HUES64 (cell line): ENCODE data around the gene BDNF.

ENCODE experiments used
- H3K27ac ChIP-seq: 2 replicates; pipeline ENCODE4 v1.7.0; 2013; ENCODE audit warnings: low read depth, low read length, inconsistent platforms
- H3K27me3 ChIP-seq: 2 replicates; pipeline ENCODE4 v1.6.1; 2013; ENCODE audit warnings: mild to moderate bottlenecking, low read length; ENCODE audit not compliant: insufficient read depth
- H3K36me3 ChIP-seq: 2 replicates; pipeline ENCODE4 v1.6.1; 2013; ENCODE audit warnings: mild to moderate bottlenecking, low read length; ENCODE audit not compliant: insufficient read depth
- H3K4me1 ChIP-seq: 2 replicates; pipeline ENCODE4 v1.6.1; 2013; ENCODE audit warnings: mild to moderate bottlenecking, low read length, moderate library complexity; ENCODE audit not compliant: insufficient read depth
- H3K4me3 ChIP-seq: 2 replicates; pipeline ENCODE4 v1.5.1; 2013; ENCODE audit warnings: mild to moderate bottlenecking, low read length, moderate library complexity
- H3K9ac ChIP-seq: 2 replicates; pipeline ENCODE4 v1.6.1; 2013; ENCODE audit warnings: mild to moderate bottlenecking, low read depth, low read length
- H3K9me3 ChIP-seq: 2 replicates; pipeline ENCODE4 v1.6.1; 2013; ENCODE audit warnings: low read depth, low read length; ENCODE audit not compliant: insufficient read depth
- whole genome bisulfite sequencing: fragments of 150-250, 120-280 bp; methylation state at CpG from one replicate; pipeline ENCODE4 v1.1.7; 2013; ENCODE audit warnings: missing lambda C conversion rate; 5-methylcytosine and 5-hydroxymethylcytosine counted together

Gene BDNF

DNA sequence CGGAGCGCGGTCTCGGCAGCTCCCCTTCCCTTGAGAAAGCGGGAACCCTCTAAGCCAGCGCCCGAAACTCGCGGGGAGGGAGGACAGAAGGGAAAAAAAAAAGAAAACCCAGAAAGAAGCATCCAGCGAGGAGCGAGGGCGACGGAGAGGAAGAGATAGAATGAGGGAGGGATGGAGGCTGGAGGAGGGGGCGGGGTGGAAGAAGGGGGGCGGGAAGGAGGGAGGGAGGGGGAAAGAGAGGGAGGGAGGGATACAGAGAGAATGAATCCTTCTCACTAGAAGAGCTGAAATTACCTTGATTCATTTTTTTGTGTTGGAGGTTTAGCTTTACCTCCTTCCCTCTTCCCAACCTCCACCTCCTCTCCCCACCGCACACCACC lies 19.3 kb upstream of the BDNF start:
- Histone ChIP-seq H3K36me3 (no peaks in the 10 kb centered on the region), H3K27me3 (peaks cover 56% of the 10 kb centered on the region), H3K4me3 (peak overlapping the region; percentile 82), H3K9me3 (no peaks in the 10 kb centered on the region), H3K4me1 (peaks cover 24% of the 10 kb centered on the region), H3K9ac (peak overlapping the region; percentile 89), H3K27ac (peak overlapping the region; percentile 98; the same call in 1 of the 2 replicates)
- 1% methylated on average over 11 of the region's 16 CpGs for WGBS

DNA sequence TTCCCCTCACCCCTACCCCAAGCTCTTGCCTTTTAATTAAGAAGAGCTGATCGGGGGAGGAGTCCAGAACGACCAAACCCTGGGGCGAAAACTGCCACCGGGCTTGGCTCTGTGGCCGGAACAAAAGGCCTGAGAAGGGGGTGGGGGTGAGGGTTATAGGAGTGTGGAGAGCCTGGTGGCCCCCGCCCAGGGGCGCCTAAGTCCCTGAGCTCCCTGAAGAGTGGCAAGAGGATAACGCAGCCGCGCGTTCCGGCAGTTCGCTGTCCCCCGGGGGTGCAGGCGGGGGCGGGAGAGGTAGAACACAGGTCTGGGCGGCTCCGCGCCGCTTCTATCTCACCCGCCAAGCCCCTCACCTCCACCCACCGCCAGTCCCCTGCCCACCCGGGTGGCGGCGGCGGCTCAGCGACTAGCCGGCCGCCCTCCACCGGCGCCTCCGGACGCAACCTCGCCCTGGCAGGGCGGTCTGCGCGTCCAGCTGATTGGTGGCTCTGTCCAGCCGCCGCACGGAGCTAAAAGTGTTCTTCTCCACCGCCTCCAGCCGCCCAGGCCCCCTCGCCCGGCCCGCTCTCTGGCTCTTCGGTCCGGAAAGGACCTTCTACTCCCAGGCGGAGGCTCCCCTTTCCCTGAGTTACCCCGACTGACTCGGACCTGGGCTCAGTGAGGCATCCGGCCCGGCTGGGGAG lies 18.7 kb upstream of the BDNF start:
- H3K9ac ChIP-seq = peak overlapping the region; percentile 89
- no peaks in the 10 kb centered on the region for H3K9me3 ChIP-seq
- peak overlapping the region; percentile 98 for H3K27ac ChIP-seq
- H3K4me1 ChIP-seq = peaks cover 24% of the 10 kb centered on the region
- WGBS = under 1% methylated on average over 52 of the region's 52 CpGs
- H3K4me3 ChIP-seq = peak overlapping the region; percentile 82
- peaks cover 51% of the 10 kb centered on the region for H3K27me3 ChIP-seq
- H3K36me3 ChIP-seq = no peaks in the 10 kb centered on the region

DNA sequence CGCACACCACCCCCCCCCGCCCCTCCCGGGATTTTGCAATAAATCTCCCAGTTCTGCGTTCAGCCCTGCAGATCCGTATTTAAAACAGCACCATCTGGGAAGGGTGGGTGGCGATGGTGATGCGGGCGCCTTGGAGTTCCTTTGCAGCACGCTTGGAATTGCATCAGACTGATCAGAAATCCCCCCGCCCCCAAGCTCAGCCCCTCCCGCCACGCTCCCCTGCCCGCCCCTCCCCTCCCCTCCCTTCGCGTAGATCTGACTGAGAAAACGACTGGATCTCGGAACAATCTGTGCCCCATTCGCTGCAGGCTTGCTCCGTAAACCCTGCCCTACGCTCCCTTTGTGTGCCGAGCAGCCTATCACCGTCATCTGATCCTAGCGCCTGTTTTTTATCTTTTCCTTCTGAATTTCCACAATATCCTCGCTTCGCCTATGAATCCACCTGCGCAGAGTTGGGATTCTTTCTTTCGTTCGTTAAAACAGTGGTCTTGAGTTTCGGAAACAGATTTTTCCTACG lies 18.1 kb upstream of the BDNF start:
- Histone ChIP-seq H3K9ac (peak overlapping the region; percentile 89), H3K27ac (peak overlapping the region; percentile 98), H3K4me3 (peak overlapping the region; percentile 82), H3K9me3 (no peaks in the 10 kb centered on the region), H3K4me1 (peaks cover 24% of the 10 kb centered on the region), H3K27me3 (peaks cover 45% of the 10 kb centered on the region), H3K36me3 (no peaks in the 10 kb centered on the region)
- under 1% methylated on average over 25 of the region's 30 CpGs for WGBS

- WGBS = 2% methylated on average over 8 of the region's 8 CpGs
- H3K9me3 ChIP-seq = no peaks in the 10 kb centered on the region
- H3K9ac ChIP-seq = peak overlapping the region; percentile 72
- H3K4me1 ChIP-seq = peaks cover 24% of the 10 kb centered on the region
- no peaks in the 10 kb centered on the region for H3K36me3 ChIP-seq
- peak overlapping the region; percentile 98; the same call in 1 of the 2 replicates for H3K27ac ChIP-seq
- peaks cover 39% of the 10 kb centered on the region for H3K27me3 ChIP-seq
- peak overlapping the region; percentile 82 for H3K4me3 ChIP-seq
Observed at GRCh38 chr11:27717801-27718229, 17.6 kb upstream of the BDNF start.

DNA sequence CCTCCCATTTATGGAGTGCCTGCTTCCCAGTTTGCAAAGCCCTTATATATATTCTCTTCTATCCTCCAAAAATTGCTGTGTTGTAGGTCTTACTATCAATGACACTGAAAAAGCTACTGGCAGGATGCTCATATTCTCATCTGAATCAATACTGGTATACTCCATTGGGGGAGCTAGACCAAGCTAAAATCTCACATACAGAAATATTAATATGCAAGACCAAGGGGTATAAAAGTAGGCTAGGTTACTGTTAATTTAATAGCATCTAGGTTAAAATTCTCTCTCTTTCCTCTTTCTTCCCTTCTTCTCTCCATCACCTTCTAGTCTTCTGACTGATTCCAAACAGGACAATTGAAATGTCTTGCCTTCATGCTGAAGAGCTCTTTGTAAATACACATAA lies 17.1 kb upstream of the BDNF start:
- Histone ChIP-seq H3K36me3 (no peaks in the 10 kb centered on the region), H3K27me3 (peaks cover 34% of the 10 kb centered on the region), H3K4me3 (peak overlapping the region; percentile 82), H3K9me3 (no peaks in the 10 kb centered on the region), H3K27ac (no peak overlapping the region), H3K9ac (no peak overlapping the region), H3K4me1 (peaks cover 24% of the 10 kb centered on the region)

DNA sequence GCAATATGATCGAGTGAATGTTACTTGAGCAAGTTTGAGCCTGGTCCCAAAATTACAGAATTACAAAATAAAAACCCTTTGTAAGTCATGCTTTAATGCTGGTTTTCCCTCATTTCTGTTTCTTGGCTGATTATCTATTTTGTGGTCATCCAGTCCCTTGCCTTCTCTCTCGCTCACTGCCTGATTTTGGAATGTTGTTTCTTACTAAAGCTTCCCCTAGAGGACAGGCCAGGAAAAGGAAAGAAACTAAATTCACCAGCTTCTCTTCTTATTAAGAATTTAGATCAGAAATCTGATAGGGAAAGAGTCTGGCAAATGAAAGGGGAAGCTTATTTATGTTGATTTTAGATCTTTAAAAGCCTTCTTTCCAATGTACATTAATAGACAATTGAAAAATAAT lies 16.6 kb upstream of the BDNF start:
- Histone ChIP-seq H3K27ac (no peak overlapping the region), H3K27me3 (peaks cover 29% of the 10 kb centered on the region), H3K4me3 (no peak overlapping the region), H3K9me3 (no peaks in the 10 kb centered on the region), H3K9ac (no peak overlapping the region), H3K4me1 (peaks cover 24% of the 10 kb centered on the region), H3K36me3 (no peaks in the 10 kb centered on the region)
- WGBS = 94% methylated on average over 2 of the region's 2 CpGs

- WGBS = 93% methylated on average over 2 of the region's 2 CpGs
- no peak overlapping the region for H3K27ac ChIP-seq
- peaks cover 24% of the 10 kb centered on the region for H3K27me3 ChIP-seq
- no peaks in the 10 kb centered on the region for H3K36me3 ChIP-seq
- no peaks in the 10 kb centered on the region for H3K9me3 ChIP-seq
- H3K4me1 ChIP-seq = peaks cover 17% of the 10 kb centered on the region
- H3K4me3 ChIP-seq = no peak overlapping the region
- H3K9ac ChIP-seq = no peak overlapping the region
Observed at GRCh38 chr11:27716216-27716615, 16.0 kb upstream of the BDNF start.

DNA sequence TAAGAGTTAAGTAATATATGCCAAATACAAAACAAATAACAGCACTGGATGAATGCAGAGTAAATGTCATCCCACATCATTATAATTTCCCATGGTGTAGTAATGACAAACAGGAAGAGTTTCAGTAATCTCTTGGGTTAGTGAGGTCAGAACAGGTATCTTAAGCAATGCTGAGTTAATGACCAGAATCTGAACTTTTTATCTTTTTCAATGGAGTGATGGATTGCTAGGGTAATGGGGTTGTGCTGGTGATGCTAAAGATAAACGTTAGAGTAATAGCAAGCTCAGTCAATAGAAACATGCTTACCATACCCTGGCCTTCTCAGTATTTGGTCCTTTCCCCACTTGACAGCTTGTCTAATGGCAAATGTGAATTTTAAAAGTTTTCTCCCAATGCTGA lies 11.5 kb upstream of the BDNF start:
- Histone ChIP-seq H3K9ac (no peak overlapping the region), H3K27ac (no peak overlapping the region), H3K36me3 (no peaks in the 10 kb centered on the region), H3K4me1 (peaks cover 1% of the 10 kb centered on the region; the same call in 1 of the 2 replicates), H3K4me3 (no peak overlapping the region), H3K9me3 (no peaks in the 10 kb centered on the region), H3K27me3 (peaks cover 2% of the 10 kb centered on the region; the same call in 1 of the 2 replicates)
- 50% methylated on average over 1 of the region's 1 CpG for WGBS

DNA sequence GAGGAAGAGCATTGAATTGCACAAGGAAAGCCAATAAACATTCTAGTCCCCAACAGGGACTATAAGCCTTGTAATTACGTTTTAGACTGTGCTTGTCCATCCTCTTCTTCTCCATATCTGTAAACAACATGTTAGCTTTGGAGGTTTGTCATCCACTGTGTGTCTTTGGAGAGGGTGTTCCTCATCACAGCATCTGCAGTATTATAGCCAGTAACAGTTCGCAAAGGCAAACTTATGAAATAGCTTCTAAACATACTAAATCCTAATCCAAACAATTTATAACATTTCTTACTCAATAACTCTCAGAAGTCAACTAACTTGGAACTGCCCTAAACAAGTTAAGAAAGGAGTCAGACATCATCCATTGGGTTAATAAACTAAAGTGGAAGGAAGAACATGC lies 10.3 kb upstream of the BDNF start:
- Histone ChIP-seq H3K27ac (no peak overlapping the region), H3K9ac (no peak overlapping the region), H3K36me3 (no peaks in the 10 kb centered on the region), H3K9me3 (no peaks in the 10 kb centered on the region), H3K4me1 (no peaks in the 10 kb centered on the region), H3K4me3 (no peak overlapping the region), H3K27me3 (peaks cover 2% of the 10 kb centered on the region; the same call in 1 of the 2 replicates)
- 92% methylated on average over 2 of the region's 2 CpGs for WGBS

DNA sequence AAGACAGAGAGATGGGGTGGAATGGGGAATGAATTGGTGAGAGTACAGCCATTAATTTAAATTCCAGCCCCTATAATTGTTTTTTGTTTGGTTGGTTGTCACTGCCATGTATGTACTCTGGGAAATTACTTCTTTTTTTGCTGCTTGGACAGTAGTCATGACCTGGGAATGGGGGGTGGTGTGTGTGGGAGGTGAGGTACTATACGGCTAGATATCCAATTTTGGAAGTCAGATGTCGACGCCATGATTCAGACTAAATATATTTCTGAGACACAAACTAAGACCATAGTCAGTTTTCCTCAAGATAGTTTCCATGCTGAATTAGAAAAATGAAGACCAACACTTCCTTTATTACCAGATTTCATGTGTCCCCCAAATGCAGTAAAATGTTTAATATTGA lies 7.4 kb upstream of the BDNF start:
- H3K27ac ChIP-seq = no peak overlapping the region
- no peaks in the 10 kb centered on the region for H3K9me3 ChIP-seq
- H3K36me3 ChIP-seq = no peaks in the 10 kb centered on the region
- no peak overlapping the region for H3K4me3 ChIP-seq
- H3K4me1 ChIP-seq = peaks cover 10% of the 10 kb centered on the region
- 97% methylated on average over 3 of the region's 3 CpGs for WGBS
- no peak overlapping the region for H3K9ac ChIP-seq
- H3K27me3 ChIP-seq = peaks cover 16% of the 10 kb centered on the region

GRCh38 chr11:27705873-27706820 lies 5.9 kb upstream of the BDNF start:
- H3K27me3 ChIP-seq = peaks cover 30% of the 10 kb centered on the region
- peaks cover 19% of the 10 kb centered on the region for H3K4me1 ChIP-seq
- H3K9me3 ChIP-seq = no peaks in the 10 kb centered on the region
- no peak overlapping the region for H3K27ac ChIP-seq
- H3K9ac ChIP-seq = no peak overlapping the region
- 37% methylated on average over 5 of the region's 5 CpGs for WGBS
- no peak overlapping the region for H3K4me3 ChIP-seq
- H3K36me3 ChIP-seq = no peaks in the 10 kb centered on the region
